KG1 (cell line): ENCODE results near the gene CFAP97.
"Not testable (repeated sequence)": the region's sequence is repeated elsewhere in the genome, so short reads cannot be mapped to it uniquely, and the experiment has no call there.

Experiments used
- DNase-seq: peaks from one replicate; lab custom pipeline; 2025; lab: John Stamatoyannopoulos, UW

Gene CFAP97

GRCh38 chr4:185203486-185204237, at the start of gene CFAP97:
CFAP97 (minus strand) TSS chr4:185204000; CDS start chr4:185191196, 12,804 bp downstream.
- DNase-seq: peak; percentile 5

- no peak for DNase-seq
These were observed 45.3 kb upstream of the CFAP97 start for GRCh38 chr4:185249105-185249504.

GRCh38 chr4:185248393-185249039, 44.7 kb upstream of the CFAP97 start:
- no peak for DNase-seq

- no peak for DNase-seq
These were observed 43.4 kb upstream of the CFAP97 start for GRCh38 chr4:185247151-185247550.

- no peak for DNase-seq
These were observed 42.7 kb upstream of the CFAP97 start for GRCh38 chr4:185246453-185246852.

- no peak for DNase-seq
These were observed 41.0 kb upstream of the CFAP97 start for GRCh38 chr4:185244763-185245162.

- no peak for DNase-seq
These were observed 40.1 kb upstream of the CFAP97 start for GRCh38 chr4:185243879-185244278.

- DNase-seq: no peak
These were observed 39.1 kb upstream of the CFAP97 start for GRCh38 chr4:185242749-185243533.

- DNase-seq: not testable (repeated sequence)
These were observed 36.7 kb upstream of the CFAP97 start for GRCh38 chr4:185240486-185240885.

- DNase-seq: no peak
These were observed 35.0 kb upstream of the CFAP97 start for GRCh38 chr4:185238750-185239149.

- no peak for DNase-seq
These were observed 34.4 kb upstream of the CFAP97 start for GRCh38 chr4:185238215-185238681.

- no peak for DNase-seq
These were observed 33.4 kb upstream of the CFAP97 start for GRCh38 chr4:185237175-185237574.

GRCh38 chr4:185235843-185236503, 32.2 kb upstream of the CFAP97 start:
- DNase-seq: no peak

GRCh38 chr4:185235119-185235842, 31.5 kb upstream of the CFAP97 start:
- no peak for DNase-seq

GRCh38 chr4:185232370-185232769, 28.6 kb upstream of the CFAP97 start:
- DNase-seq: no peak

- DNase-seq: no peak
These were observed 25.4 kb upstream of the CFAP97 start for GRCh38 chr4:185229021-185229818.

- no peak for DNase-seq
These were observed 24.0 kb upstream of the CFAP97 start for GRCh38 chr4:185227713-185228278.

GRCh38 chr4:185227131-185227551, 23.3 kb upstream of the CFAP97 start:
- no peak for DNase-seq

- DNase-seq: no peak
These were observed 22.1 kb upstream of the CFAP97 start for GRCh38 chr4:185225940-185226339.

GRCh38 chr4:185224597-185224996, 20.8 kb upstream of the CFAP97 start:
- no peak for DNase-seq
